ENCODE data around the gene PPM1K. TPM values are rescaled to one million over a fixed set of nuclear protein-coding genes. Genes with fewer than 3 reads are reported as not detected.
A peak's percentile ranks its signal among the peaks of the same experiment; 100 is the strongest.

PPM1K gene
- total RNA-seq, 1 donor, result 33.9 TPM

GRCh38 chr4:88225232-88226105, 58.9 kb downstream of the PPM1K start:
- no peak for DNase-seq (ENCODE audit: low read depth in 2 of 3, low spot score in 2 of 3)

GRCh38 chr4:88223516-88223915, 60.8 kb downstream of the PPM1K start:
- no peak for DNase-seq (ENCODE audit: low read depth in 2 of 3, low spot score in 2 of 3)

GRCh38 chr4:88219099-88219498, 65.3 kb downstream of the PPM1K start:
- DNase-seq (ENCODE audit: low read depth in 2 of 3, low spot score in 2 of 3), result peak; percentile 28 to 75 (median 47)

- no peak for DNase-seq (ENCODE audit: low read depth in 2 of 3, low spot score in 2 of 3)
These were observed 67.2 kb downstream of the PPM1K start for GRCh38 chr4:88217169-88217568.

GRCh38 chr4:88216395-88216794, 68.0 kb downstream of the PPM1K start:
- no peak for DNase-seq (ENCODE audit: low read depth in 2 of 3, low spot score in 2 of 3)

- no peak for DNase-seq (ENCODE audit: low read depth in 2 of 3, low spot score in 2 of 3)
These were observed 69.0 kb downstream of the PPM1K start for GRCh38 chr4:88215351-88215750.

GRCh38 chr4:88212253-88212561, 72.2 kb downstream of the PPM1K start:
- DNase-seq (ENCODE audit: low read depth in 2 of 3, low spot score in 2 of 3), result no peak

GRCh38 chr4:88211473-88212252, 72.7 kb downstream of the PPM1K start:
- DNase-seq (ENCODE audit: low read depth in 2 of 3, low spot score in 2 of 3), result peak; percentile 37 to 86 (median 55)

- no peak for DNase-seq (ENCODE audit: low read depth in 2 of 3, low spot score in 2 of 3)
These were observed 76.2 kb downstream of the PPM1K start for GRCh38 chr4:88208156-88208555.

Small RNA genes within 50 kb of the gene (small RNA-seq; reads per million reads assigned to genes)
- gene RF00019 (not detected), gene RNU6-1298P (not detected)

Other genes starting within 250 kb of the PPM1K start
- gene ABCG2, start 125.9 kb downstream of the PPM1K start, total RNA-seq, result 1.1 TPM
- 21.0 TPM for gene HERC6, start 94.3 kb upstream of the PPM1K start, total RNA-seq
- 6.5 TPM for gene HERC5, start 172.6 kb upstream of the PPM1K start, total RNA-seq
- 65.7 TPM for gene PYURF, start 239.2 kb upstream of the PPM1K start, total RNA-seq